NCI-H1694 treated with DMSO at 0.1 percent for 48 hours (cell line): ENCODE results near the gene KRT35.
"Not testable (repeated sequence)": the region's sequence is repeated elsewhere in the genome, so short reads cannot be mapped to it uniquely, and the experiment has no call there.

Source experiments
- DNase-seq: peaks from one replicate; lab custom pipeline; 2025; lab: John Stamatoyannopoulos, UW

The KRT35 gene

DNA sequence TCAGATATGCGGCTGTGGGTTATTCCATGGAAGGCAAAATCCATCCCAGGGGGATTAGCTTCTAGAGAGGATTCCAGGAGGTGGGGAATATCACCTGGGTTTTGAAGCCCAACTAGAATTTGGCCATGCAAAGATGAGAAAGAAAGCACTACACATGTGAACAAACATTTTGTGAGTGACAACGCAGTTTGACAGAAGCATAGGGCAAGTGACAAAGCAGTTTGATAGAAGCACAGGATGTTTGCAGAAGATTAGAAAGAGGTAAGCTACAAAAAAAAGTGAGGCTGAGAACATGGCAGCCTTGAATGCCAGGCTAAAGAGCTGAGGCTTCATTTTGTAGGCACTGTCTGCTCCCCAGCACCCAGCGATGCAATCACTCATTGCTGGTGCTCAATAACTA lies 27.9 kb downstream of the KRT35 start:
- no peak for DNase-seq

DNA sequence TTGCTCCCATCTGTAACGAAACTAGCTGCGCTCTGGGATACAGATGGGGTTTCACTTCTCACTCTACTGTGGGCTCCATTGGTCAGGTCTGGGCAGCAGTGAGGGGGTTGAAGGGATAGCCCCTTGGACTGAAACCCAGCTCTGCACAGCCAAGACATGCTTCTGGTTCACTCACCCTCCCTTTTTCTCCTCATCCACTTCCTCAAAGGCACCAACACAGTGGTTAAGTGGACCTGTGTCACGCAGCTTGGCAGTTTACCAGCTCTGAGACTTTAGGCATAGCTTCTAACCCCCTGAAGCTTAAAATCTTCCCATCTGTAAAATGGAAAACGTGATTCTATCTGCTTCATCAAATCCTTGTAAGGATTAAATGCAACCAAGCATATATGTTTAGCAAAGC lies 28.7 kb downstream of the KRT35 start:
- no peak for DNase-seq

DNA sequence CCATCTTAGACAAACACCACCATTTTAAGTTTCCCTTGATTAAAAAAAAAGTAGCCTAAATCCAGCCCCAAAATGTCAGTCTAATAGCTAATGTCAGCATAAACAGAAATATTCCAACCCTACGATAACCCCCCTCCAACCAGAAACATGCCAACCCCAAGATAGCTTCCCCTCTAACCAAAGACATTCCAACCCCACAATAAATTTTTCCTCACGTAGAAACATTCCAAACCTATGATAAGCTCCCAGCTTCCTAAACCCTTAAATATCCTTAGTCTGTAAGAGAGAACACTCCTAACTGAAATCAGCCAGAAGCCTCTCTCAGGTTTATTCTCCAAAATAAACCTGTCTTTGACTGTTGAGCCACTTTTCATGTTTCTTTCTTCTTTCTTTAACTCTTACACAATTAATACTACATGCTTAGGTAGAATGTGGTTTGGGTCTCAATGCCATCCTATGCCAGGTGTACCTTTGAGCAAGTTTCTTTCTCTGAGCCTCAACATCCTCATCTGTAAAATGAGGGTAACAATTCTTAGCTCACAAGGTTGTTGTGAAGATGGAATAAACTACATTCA lies 29.7 kb downstream of the KRT35 start:
- no peak for DNase-seq

DNA sequence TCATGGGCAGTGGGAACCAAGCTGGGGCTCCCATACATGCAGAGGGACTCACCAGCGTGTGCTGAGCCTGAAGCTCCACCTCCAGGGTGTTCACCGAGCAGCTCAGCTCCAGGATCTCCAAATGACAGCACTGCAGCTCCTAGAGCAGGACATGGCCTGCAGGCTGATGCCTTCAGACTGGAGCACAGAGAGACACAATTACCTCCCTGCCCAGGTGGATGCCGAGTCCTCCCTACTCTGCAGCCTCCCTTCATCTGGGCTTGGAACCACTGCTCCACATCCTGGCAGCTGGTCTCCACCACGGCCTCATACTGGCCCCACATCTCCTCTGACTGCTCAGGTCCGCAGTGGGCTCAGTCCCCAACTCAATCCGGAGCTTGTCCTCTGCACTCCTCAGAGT lies 31.9 kb downstream of the KRT35 start:
- DNase-seq: no peak

DNA sequence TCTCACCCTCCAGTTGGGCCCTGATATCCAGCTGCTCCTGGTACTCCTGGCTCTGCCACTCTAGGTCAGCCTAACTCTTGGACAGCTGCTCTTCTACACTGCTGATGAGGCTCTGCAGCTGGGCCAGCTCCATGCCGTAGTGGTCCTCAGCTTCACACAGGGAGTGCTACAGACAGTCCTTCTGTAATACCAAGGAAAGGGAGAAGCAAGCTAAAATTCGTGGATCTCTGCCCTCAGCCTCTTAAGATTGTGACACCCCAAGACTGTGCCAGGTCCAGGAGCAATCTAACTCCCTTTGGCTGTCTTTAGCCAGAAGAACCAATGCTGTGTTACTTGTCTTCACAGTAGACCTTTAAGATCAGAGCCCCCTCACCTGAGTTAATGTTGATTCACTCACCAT lies 32.4 kb downstream of the KRT35 start:
- DNase-seq: no peak

DNA sequence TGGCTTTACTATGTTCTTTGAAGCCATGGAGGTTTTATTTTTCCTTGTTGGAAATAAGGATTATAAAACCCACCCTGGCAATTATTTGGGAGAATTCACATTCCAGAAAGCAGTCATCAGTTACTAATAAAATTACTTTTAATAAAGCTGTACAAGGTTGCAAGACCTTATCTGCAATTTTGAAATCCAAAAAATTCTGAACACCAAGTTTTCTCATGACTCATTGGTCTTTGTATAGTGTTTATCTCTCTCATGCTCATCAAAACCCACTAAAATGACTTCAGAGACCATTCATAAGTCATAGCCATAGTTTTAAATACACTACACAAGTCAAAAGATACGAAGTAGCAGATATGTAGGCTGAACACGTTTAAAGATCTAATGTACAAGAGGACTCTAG lies 34.1 kb downstream of the KRT35 start:
- DNase-seq: no peak

DNA sequence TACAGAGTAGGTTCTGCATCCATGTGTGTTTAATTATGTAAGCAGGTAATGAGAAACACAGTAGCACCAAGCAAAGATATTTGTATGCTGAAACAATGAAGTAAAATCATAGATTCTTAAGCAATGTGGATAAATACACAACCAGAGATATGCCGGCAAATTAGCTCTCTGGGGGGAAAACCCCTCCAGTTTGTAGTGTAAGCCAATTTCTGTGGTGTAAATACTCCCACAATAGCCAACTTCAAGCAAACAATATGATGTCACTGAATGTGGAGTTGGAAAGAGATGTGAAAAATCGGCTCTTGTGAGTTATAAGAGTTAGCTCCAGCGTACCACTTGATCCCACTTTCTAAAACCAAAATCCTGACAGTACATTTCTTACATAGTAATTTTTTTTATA lies 36.3 kb downstream of the KRT35 start:
- DNase-seq: no peak

DNA sequence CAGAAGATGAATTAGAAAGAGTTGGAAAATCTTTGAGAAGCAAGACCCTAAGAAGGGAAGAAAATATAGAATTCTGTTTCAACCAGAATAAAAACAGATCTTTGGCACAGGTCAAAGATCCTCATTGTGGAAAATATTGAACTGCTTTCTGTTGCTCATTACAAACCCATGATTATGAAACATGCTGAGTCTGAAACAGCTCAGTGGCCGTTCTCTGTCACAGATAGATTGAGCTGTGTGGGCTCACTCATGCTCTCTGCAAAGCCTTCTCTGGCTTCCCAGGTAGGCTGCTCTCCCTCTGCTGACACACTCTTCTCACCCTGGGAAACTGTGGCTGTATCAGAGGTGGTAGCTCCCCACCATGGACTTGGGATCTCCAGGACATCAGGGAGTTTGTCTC lies 36.8 kb downstream of the KRT35 start:
- no peak for DNase-seq

DNA sequence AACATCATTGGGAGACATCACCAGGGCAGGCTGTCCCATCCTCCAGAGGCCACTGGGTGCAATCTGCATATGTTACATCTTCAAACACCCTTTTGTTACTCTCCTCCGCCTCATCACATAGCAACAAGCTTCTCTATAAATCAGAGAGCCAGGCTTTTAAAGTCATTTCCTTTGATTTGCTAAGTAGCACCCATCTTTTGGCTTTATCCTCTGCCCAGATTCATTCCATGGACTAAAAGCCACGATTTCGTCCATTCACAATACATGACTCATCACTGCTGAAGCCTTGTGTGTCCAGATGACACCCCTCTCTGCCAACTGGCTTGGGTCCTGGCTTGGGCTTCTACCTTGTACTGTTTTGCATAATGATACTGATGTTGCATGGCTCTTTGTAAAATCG lies 38.2 kb downstream of the KRT35 start:
- no peak for DNase-seq

DNA sequence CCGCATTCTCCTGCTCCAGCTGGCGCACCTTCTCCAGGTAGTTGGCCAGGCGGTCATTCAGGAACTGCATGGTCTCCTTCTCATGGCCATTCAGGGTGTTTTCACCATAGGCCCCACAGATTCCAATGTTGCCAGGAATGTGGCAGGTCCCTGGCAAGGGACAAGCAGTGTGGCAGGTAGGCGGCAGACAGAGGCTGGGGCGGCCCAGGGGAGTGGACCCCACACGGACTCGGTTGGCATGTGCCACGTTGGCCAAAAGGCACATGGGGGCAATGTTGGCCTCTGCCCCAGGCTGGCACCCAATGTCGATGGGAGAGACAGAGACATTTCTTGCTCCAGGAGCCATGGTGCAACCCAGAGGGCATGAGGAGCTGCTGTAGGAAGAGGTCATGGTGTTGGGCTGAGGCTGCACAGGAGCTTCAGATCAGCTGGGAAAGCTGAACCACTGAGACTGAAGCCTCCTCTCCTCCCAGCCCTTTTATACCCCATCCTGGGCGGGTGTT lies 40.4 kb downstream of the KRT35 start, which contains the start of gene KRT38:
KRT38 (minus strand) TSS at position 453 of the 503 bp plus-strand sequence; CDS start at position 391, 62 bp downstream.
- DNase-seq: no peak

DNA sequence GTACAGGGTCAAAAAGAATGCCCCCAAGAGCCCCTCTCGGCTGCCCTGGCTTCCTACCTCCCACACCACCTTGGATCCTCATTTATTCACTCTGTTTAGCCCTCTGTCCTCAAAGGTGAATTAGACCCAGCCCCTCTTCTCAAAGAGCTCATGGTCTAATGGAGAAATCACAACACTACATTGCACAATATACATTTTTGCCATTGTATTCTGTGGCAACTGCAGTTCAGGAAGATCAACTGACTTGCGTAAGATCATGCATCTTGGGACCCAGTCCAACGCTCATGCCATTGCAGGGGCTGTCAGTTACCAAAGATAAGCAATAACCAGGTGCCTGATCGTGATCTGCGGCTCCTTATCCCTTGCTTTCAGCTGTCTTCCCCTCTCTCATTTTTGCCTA lies 41.6 kb downstream of the KRT35 start:
- no peak for DNase-seq

DNA sequence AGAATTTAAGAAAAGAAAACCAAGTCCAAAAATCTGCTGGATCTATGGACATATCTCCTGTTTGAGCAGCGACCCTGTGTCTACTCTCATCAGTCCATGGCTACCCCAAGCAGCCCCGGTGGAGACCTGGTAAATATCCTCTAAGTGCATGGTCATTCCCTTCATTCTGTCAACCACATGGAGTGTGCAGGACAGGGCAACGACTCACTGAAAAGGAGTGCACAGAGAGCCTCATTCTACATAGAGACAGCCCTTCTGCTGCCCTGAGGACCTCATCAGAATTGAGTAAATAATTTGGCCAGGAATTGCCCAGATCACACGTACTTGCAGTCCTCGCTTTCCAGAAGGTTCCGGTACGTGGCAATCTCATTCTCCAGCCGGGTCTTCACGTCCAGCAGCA lies 43.2 kb downstream of the KRT35 start:
- DNase-seq: no peak

DNA sequence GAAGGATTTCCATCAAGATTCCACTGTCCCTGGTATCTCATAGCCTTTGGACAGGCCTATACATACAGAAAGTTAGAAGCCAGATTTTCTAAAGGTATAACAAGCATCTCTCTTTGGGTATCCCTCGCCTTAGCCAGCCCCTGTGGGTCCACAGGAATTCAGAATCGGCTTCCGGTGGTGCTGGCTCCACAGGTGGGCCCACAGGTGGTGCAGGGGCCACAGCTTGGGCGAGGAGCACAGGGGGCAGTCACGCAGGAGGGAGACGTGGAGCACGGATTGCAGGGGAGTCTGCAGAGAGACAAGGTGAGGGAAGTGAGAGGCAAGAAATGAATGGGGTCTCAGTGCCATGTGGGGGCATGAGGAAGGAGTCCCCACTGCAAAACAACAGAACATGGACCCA lies 43.7 kb downstream of the KRT35 start:
- no peak for DNase-seq

DNA sequence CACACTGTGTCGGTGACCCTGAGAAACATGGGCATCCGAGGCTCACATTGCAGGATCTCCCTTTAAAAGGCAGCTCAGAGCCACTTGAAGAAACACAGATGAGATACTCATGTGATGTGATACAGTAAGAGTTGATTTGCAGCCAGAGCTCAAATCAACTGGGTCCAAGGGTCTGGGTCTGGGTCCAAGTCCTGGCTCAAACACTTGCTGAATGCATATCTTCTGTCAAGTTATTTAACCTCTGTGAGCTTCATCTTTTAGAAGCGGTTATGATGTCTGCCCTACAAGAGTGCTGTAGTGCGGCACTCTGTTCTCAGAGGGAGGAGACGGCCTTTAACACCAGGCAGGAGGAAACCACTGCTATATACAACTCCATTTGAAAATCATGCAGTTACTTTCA lies 46.5 kb downstream of the KRT35 start:
- DNase-seq: no peak

DNA sequence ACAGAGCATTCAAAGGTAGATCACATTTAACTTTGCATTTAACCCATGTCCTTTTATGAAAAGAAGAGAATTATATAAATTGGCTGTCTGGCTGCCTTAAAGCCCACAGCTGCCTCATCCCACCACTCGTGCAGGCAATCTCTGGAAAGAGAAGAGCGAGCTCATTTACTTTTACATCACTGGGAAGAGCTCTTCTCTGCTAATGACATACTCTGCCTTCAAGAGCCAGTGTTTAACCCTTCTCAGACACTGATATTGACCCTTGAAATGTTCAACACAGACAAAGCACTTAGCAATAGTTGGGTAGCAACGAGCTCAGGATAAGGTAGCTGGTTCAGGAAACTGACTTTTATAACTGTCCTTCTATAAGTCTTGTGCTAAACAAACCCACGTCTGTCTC lies 46.9 kb downstream of the KRT35 start:
- DNase-seq: no peak

DNA sequence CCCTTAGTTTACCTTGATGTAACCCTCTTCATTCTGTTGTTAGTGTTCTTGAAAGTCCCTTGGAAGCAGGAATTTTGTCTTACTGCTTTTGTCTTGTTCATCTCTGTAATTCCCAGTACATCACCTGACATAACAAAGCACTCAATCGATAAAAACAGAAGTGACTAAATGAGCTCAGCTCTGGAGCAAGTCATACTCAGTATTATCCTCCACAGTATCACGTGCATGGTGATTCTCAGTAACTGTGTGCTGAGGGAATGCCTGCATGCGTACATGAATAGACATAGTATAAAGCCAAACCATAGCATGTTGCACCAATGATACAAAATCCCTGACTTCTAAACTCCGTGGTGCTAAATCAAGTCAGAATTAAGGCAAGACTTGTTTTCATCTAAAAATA lies 47.4 kb downstream of the KRT35 start:
- no peak for DNase-seq

DNA sequence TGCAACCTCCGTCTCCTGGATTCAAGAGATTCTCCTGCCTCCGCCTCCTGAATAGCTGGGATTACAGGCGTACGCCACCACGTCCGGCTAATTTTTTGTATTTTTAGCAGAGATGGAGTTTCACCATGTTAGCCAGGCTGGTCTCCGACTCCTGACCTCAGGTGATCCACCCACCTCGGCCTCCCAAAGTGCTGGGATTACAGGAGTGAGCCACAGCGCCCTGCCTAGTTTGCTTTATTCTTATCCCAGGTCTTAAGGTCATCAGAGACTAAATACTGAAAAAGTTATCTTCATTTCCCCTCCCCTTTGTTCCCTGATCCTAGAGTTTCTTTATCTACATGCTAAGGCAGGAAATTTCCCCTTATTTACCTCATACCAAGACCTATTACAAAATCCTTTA lies 50.6 kb downstream of the KRT35 start:
- DNase-seq: not testable (repeated sequence)

DNA sequence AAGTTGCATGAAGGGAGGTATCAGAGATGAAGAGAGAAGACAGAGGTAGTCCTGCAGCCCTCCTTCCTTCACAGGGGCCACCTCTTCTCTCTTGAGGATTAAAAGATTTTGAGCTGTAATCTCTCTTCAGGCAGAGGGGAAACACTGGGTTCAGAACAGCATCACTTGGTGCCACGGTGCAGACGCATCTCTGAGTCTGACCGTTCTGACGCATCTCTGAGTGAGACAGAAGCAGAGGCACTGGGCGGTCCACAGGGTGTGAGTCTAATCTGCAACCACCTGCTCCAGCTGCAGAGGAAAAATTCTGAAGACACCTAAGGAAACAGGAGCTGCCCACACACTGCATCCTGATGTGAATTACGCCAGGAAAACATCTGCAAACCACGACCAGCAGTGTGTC lies 51.3 kb downstream of the KRT35 start:
- no peak for DNase-seq

DNA sequence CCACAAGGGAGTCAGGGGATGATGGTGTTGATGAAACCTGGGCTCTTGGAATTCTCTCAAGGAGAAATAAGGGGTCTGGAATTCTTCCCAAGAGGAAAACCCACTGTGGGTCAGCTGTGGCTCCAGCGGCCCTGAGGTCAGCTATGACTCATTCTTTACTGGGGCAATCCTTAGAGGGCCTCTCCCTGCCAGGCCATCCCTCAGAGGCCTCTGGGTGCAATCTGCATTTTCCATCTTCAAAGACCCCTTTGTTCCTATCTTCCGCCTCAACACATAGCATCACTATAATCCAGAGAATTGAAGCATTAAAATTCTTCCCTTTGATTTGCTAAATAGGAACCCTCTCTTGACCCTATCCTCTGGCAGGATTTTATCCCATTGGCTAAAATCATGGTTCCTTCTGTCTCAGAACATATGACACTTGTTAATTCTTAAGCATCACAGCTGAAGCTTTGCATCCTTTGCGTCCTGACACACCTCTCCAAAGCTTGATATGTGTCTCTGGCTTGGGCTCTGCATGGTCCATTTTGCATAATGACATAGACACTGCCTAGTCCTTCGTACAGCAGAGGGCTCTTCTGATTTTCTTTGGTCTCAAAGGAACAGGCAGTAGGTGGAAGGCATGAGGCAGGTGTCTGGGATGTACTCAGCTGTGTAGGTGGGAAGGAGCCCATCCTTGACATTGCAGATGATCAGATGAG lies 52.2 kb downstream of the KRT35 start:
- no peak for DNase-seq
